Measurements from ENCODE around the gene TMEM217.
A peak's percentile ranks its signal among the peaks of the same experiment; 100 is the strongest.
"Not testable (repeated sequence)": the region's sequence is repeated elsewhere in the genome, so short reads cannot be mapped to it uniquely, and the experiment has no call there.

Gene TMEM217

DNA sequence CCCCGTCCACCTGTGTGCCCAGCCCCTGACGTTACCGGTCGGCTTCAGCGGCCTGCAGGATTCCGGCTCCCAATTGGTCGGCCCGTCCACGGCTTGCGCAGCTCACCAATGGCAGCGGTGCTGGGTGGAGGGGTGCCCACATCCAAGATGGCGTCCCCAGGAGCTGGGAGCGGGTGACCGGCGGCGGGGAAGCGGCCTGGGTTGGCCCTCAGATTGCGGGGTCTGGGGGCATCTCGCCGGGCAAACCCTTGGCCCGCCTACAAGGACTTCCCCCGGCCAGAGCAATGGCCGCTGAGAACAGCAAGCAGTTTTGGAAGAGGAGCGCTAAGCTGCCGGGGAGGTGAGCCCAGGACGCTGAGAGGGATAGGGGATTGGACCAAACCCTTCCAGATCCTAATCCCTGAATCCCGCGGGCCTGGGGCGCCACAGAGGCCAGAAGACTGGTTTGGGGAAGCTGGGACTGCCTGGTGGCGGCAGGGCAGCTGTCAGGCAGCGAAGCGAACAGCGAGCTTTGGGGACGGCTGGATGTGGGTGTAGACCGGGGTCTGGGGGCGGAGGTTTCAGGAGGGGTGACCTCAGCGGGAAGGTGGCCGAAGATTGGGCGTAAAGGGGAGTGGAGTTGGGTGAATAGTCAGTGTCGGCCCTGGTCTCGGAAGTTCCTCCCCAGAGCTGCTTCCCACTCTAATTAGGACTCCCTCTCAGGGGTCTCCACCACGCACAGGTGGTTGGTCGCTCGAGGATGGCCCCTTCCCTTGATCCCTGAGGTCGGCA lies at the start of gene TMEM217, which contains the start of gene TBC1D22B:
Gene TMEM217 (minus strand): TSS at position 511 of the 771 bp plus-strand sequence. CDS start 39,114 bp downstream, outside the sequence.
Gene TBC1D22B (plus strand): TSS at position 139 of the 771 bp plus-strand sequence. CDS start 146 bp downstream, at position 285.
- DNase-seq (ENCODE audit: low spot score) (peak; percentile 100), FAIRE-seq (peak; percentile 98)

DNA sequence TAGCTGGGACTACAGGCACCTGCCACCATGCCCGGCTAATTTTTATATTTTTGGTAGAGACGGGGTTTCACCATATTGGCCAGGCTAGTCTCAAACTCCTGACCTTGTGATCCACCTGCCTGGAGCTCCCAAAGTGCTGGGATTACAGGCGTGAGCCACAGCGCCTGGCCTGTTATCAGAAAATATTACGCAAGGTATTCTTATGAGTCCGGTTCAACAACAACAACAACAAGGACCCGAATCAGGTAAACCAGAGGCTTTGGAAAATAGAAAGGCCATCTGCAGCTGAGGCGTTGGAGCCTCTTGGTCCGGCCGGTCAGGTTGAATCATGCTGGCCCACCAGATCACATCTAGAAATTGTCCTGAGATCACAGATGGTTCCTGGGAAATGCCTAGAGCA lies 49.5 kb upstream of the TMEM217 start:
- not testable (repeated sequence) for FAIRE-seq

DNA sequence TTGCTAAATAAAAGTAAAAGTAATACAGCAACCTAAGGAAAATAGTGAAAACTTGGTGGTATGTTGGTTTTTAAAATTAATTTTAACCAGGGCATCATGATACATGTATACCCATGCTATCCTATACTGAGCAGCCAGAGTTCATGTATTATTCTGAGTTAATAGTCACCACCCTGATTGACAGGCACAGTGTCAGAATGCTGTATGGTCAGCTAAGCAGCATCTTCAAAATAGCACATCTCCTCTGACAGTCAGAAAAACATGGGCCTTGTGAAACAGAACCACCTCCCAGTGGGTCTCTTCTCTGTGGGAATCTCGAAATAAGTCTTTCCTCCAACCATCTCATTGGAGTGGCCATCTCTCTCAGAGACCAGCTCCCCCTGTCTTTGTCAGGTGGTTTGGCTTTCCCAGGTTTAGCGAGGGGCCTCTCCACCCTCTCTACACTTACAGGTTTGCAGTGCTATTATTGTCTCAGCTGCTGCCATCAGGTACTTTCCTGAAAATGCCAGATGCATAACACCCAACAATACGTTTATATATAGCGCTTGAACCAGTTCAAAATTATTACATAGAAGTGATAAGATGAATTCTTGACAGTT lies 48.8 kb upstream of the TMEM217 start:
- no peak for FAIRE-seq
- DNase-seq (ENCODE audit: low spot score), result no peak

More for the DNA sequence above, 49.5 kb upstream of the TMEM217 start:
- DNase-seq (ENCODE audit: low spot score), result not testable (repeated sequence)

DNA sequence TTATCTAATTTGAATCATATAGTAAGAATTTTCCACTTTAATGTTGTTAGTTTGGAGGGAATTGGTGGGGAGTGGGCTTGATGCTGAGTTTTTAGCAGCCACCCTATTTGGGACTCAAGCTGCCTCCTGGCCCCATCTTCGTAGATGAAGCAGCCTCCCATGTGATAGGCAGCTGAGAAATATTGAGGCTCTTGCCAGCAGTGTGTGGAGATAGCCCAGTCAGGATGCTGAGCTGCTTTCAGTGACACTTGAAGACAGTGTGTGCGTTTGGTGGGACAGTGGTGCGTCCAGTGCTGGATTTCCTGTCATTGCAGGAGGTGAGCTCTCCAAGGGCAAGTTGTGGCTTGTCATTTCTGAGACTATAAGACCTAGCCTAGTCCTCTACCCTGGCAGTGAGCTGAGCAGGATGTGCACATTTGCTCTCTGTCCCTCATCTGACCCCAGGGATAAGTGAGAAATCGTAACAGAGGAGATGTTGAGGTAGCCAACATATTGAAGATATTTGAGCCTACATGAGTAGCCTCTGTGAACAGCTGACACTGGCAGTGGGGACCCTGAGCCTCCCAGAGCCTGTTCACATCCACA lies 48.0 kb upstream of the TMEM217 start:
- DNase-seq (ENCODE audit: low spot score) (no peak), FAIRE-seq (no peak)

DNA sequence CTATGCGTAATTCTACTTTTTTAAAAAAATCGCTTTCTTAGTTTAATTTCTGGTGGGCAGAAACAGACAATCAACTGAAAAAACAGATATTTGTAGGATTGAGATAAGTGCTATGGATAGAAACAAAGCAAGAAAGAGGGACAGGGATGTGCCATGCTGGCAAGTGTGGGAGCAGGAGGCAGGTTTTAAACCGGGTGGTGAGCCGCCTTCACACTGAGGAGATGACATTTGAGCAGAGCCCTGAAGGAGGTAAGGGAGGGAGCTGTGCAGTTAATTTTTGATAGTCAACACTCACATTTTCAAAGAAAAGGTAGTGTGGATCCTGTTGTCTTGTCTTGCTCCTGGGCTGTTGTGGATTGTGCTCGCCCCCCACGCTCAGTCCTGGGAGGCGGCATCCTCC lies 46.8 kb upstream of the TMEM217 start:
- DNase-seq (ENCODE audit: low spot score) (no peak), FAIRE-seq (no peak)

DNA sequence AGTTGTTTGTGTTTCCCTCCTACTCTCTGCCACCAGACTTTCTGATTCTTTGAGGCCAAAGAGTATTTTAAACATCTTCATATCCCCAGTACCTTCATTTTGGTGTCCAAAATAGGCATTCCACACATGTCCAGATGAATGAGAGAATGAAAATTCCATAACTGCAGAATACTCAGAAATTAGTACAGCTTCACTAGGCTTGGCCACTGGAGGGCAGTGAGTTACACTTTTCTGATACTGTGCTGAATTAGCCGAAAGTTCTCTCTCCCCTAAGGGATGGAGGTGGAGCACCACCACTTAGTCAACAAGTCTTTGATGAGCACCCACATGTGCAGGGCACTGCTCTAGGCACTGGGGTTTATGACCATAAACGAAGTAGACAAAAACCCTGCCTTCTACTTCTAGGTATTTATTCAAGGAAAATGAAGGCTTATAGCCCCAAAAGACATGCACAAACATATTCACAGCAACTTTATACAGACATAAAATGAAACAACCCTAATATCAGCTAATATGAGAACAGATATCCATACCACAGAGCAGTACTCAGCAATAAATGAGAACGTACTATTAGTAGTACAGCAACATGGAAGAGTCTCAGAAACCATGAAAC lies 46.1 kb upstream of the TMEM217 start:
- DNase-seq (ENCODE audit: low spot score) (peak; percentile 54), FAIRE-seq (no peak)

DNA sequence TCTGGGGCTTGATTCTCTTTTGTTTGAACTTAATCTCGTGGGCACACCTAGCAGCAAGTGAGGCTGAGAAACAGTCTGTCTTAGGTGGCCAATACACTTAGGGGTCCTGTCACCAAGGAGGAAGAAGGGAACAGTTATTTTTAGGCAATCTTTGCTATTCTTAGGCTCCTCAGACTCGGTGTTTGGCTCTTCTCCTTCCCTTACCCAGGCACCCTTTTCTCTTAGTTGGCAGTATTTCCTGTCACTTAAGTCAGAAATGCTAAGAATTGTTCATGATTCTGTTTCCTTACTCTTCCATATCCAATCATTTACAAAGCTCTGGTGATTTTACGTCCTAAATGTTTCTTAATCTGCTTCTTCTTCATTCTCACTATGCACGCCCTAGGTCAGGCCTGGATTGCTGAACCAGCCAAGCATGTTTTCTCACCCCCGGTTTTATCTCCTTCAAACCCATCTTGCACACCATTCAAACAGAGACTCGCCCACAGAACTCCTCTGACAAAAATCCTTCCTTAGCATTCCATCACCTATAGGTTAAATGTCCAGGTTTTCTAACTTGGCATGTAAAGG lies 45.2 kb upstream of the TMEM217 start:
- no peak for FAIRE-seq
- no peak for DNase-seq (ENCODE audit: low spot score)

DNA sequence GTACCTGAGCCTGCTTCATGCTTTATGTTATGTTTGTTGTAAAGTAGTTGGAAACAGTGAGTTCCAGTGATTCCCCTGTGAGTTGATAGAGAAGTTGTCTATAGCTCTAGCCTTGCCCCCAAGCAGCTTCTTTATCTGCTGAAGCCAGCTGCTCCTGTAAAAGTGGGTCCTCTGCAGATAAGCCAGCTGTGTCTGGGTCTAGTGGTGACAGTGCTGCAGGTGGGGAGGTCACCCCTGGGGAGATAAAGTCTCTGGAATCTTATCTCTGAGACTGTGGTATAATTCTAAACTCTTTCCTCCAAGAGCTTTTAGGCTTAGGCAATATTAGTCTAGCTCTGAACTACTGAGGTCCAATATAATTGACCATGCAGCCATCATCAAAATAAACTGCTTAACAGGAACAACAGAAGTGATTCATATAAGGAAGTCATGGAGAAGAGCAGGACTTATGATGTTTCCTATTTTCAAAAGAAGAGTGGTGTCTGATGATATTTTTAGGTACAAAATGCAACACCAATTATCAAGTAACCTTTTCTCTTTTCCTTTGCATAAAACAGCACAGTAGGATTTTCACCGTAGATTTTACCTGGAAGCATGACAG lies 44.2 kb upstream of the TMEM217 start:
- DNase-seq (ENCODE audit: low spot score), result no peak
- no peak for FAIRE-seq

DNA sequence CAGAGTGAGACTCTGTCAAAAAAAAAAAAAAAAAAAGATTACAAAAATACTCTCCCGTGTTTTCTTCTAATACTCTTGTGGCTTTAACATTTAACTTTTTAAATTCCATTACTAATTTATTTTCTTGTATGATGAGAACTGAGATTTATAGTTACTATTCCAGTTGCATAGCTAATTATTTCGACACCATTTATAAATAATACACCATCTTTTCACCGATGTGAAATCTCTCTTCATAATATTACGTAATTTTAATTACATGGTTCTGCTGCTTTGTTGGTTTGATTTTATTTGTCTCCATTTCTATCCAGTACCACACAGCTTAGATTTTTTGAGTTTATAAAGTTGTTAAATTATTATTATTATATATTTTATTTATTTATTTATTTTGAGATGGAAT lies 42.0 kb upstream of the TMEM217 start:
- DNase-seq (ENCODE audit: low spot score) (no peak), FAIRE-seq (no peak)

DNA sequence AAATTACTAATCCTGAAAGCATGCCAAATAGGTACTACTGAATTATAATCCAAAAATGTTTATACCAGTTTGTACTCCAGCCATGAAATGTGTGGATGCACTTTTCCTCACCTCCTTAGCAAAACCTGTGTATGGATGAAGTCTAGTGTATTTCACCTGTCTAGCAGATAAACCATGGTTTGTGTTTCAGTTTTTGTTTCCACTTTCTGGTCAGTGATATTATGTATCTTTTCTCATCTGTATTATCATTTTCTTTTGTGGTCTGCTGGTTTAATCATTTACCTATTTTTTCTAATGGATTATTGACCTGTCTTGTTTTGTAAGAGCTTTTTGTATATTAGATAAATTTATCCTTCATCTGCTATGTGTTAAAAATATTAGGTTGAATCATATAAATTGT lies 41.0 kb upstream of the TMEM217 start:
- no peak for DNase-seq (ENCODE audit: low spot score)
- no peak for FAIRE-seq

DNA sequence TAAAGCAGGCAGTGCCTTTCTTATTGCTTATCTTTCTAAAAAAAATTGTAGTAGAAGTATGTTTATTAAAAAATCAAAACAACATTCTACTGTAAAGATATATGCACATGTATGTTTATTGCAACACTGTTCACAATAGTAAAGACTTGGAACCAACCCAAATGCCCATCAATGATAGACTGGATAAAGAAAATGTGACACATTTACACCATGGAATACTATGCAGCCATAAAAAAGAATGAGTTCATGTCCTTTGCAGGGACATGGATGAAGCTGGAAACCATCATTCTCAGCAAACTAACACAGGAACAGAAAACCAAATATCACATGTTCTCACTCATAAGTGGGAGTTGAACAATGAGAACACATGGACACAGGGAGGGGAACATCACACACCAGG lies 39.7 kb upstream of the TMEM217 start:
- not testable (repeated sequence) for FAIRE-seq; DNase-seq (ENCODE audit: low spot score)

DNA sequence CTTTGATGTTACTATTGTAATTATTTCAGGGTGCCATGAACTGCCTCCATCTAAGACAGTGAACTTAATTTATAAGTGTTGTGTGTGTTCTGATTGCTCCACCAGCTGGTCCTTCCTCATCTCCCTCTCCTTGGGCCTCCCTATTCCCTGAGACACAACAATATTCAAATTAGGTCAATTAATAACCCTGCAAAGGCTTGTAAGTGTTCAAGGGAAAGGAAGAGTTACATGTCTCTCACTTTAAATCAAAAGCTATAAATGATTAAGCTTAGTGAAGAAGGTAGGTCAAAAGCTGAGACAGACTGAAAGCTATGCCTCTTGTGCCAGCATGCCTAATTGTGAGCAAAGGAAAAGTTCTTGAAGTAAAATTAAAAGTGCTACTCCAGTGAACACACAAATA lies 35.5 kb upstream of the TMEM217 start:
- FAIRE-seq (no peak), DNase-seq (ENCODE audit: low spot score) (no peak)

DNA sequence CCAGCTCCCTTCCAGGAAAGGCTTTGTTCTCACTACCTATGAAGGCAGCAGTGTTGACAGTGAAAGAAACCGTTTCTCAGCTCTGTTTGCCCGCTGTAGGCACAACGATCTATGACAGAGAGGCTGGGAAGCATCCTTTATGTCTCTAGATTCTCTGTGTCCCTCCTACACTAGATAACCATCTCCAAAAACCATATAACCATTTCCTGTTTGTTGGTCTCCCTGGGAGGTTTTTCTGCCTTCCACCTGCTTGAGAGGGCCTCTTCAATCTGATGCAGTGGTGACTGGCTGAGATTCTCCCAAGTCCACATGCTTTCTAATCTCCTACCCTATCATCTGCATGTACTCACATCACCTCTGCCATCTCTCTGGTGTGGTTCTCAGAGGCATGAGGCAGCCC lies 32.0 kb upstream of the TMEM217 start:
- DNase-seq (ENCODE audit: low spot score), result no peak
- no peak for FAIRE-seq

DNA sequence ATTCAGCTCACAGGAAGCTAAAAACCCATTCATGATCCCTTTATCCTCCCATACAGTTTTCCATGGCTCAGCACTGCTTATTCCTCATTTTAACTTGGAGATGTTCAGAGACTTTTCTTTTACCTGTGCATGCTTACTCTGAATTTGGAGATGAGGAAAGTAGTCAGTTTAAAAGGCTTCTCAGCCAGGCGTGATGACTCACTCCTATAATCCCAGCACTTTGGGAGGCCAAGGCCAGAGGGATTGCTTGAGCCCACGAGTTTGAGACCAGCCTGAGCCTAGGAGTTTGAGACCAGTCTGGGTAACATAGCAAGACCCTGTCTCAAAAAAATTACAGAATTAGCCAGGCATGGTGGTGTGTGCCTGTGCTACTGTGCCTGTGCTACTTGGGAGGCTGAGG lies 30.3 kb upstream of the TMEM217 start:
- FAIRE-seq (no peak), DNase-seq (ENCODE audit: low spot score) (no peak)

DNA sequence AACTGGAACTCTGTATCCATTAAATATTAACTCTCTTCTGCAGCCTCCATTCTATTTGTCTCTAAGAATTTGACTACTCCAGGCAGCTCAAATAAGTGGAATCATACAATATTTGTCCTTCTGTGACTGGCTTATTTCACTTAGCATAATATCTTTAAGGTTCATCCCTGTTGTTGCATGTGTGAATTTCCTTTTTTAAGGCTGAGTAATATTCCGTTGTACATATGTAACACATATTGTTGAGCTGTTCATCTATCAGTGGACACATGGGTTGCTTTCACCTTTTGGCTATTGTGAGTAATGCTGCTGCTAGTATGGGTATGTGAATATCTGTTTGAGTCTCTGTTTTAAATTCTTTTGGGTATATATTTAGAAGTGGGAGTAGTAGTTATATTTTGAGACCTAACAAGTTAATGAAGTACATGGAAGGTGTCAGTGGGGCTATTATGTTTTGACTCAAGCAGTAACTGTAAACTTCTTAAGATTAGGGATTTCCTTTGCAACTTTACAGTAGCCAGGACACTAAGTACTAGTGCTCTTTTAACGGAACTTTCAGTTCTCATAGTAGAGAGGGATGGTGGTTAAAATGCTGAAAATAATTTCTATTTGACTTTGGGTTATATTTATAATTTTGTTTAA lies 29.7 kb upstream of the TMEM217 start:
- FAIRE-seq, result no peak
- no peak for DNase-seq (ENCODE audit: low spot score)

DNA sequence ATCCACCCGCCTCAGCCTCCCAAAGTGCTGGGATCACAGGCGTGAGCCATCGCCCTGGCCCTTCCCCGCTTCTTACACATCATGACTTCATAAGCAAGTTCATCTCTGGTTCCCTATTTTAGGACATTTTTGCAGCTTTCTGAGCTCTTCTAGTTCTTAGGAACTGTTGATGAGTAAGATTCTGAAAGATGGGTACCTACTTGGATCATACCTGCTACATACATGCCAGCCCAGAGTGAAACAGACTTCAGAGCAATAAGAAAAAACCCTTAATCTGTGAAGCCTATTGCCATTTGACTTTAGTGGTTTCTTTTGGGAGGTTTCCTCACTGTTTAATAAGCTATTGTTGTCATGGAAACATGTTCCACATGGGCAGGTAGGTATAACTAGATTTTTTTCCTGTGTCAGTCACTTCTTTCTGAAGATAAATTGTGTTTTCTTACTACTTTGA lies 27.9 kb upstream of the TMEM217 start:
- FAIRE-seq (no peak), DNase-seq (ENCODE audit: low spot score) (no peak)

DNA sequence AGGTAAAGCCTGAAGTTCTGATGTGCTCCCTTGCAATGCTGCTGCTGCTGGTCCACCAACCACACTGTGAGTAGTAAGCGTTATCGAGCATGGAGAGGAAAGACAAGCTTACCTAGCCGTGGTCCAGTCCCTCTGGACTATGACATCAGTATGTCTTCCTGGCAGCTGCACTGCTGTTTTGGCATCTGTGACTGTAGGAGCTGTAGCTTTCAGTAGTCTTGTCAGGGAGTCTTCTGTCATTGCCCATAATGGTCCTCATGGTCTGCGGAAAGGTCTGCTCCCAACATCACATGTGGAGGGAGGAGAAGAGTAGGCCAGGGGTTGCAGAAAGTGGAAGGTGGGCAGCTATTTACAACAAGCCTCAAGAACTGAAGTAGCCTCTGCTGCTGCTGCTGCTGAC lies 26.8 kb upstream of the TMEM217 start:
- FAIRE-seq, result no peak
- DNase-seq (ENCODE audit: low spot score), result no peak

DNA sequence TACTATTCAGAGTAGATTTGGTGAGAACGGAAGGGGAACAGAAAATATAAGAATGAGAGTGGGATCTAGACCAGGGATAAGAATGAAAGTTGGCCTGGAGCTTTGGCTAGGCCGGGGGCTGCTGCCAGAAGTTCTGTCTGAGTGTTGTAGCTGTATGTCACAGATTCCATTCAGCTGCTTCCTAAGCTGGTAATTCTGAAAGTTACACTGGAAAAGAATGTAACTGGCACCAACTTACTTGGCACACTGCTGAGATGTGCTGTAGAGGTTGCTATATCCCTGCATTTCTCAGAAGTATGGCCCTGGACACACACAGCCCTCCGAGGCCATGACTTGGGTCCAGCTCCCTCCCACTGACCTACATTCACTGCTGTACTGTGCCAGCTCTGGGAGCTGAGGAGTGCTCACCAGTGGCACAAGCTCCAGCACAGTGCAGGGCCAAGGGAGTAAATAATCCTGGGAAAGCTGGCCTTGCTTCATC lies 25.8 kb upstream of the TMEM217 start:
- FAIRE-seq (no peak), DNase-seq (ENCODE audit: low spot score) (no peak)

DNA sequence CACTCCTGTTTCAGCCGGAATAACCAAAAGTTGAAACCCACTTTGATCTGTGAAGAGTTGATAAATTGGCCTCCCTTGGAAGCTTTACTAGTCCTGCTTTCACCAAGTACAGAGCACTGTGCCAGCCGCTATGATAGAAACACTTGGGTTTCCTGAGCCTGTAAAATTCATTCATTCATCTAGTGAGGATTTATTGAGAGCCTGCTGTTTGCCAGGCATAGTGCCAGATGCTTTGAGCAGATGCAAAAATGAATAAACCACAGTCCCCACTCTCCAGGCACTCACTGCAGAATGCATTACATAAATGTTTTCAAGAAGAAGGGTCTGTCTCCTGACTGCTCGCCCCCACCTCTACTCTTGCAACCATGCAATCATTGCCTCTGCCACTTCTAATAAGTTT lies 25.3 kb upstream of the TMEM217 start:
- DNase-seq (ENCODE audit: low spot score), result no peak
- no peak for FAIRE-seq

DNA sequence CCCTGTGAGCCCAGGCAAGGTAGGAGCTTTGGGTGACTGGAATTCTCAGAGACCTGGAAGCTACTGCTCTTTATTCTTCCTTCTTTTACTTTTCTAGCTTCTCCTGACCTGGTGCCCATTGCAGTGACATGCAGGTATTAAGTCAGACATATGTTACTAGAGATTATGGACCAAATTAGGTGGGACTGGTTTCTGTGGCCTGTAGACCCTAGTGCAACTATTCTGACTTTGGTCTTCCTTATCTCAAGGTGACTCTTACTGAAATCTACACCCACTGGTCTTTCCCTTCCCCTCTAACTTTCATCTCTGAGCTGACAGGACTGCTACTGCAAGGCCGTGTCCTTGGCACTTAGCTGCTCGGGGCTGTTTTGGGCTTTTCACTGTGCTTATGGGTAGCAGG lies 24.4 kb upstream of the TMEM217 start:
- FAIRE-seq, result no peak
- DNase-seq (ENCODE audit: low spot score), result no peak

Measured in urothelium cell line (cell line).